MCF 10A (cell line): ENCODE data around the gene SUGP2. TPM values are rescaled to one million over a fixed set of nuclear protein-coding genes. Genes with fewer than 3 reads are reported as not detected.

Experiments
- BruUV-seq: library from RNA; stranded (reverse); fragments of 400-500 nt; replicated peaks from 2 replicates; lab custom pipeline; 2021; lab: Mats Ljungman, UMichigan
- CTCF ChIA-PET: fragments of 300-600 bp; sonication (Branson Sonifier 250); formaldehyde crosslinking; extraction: SDS; loops from one replicate; lab custom pipeline; 2021; ENCODE audit warnings: antibody characterized with exemption, inconsistent platforms; lab: Yijun Ruan, JAX
- POLR2A ChIA-PET: fragments of 300-600, 350-650 bp; sonication (Branson Sonifier 250); formaldehyde crosslinking; extraction: SDS; loops from one replicate; lab custom pipeline; 2020; ENCODE audit warnings: antibody characterized with exemption, inconsistent platforms; lab: Yijun Ruan, JAX
- DNase-seq: peaks from one replicate; pipeline ENCODE4 v3.0.0-alpha.2; 2018; ENCODE audit not compliant: unreplicated experiment
- H3K27ac Mint-ChIP-seq: one replicate; pipeline ENCODE4 v1.8.0; 2022; ENCODE audit warnings: mild to moderate bottlenecking, low read depth, mixed read lengths; ENCODE audit not compliant: unreplicated experiment
- H3K27me3 Mint-ChIP-seq: one replicate; pipeline ENCODE4 v1.8.0; 2022; ENCODE audit warnings: mixed read lengths; ENCODE audit not compliant: insufficient read depth, unreplicated experiment
- H3K36me3 Mint-ChIP-seq: one replicate; pipeline ENCODE4 v1.8.0; 2022; ENCODE audit warnings: mild to moderate bottlenecking, moderate library complexity, mixed read lengths; ENCODE audit not compliant: insufficient read depth, unreplicated experiment
- H3K4me1 Mint-ChIP-seq: one replicate; pipeline ENCODE4 v1.8.0; 2022; ENCODE audit warnings: mixed read lengths; ENCODE audit not compliant: insufficient read depth, unreplicated experiment
- H3K4me3 Mint-ChIP-seq: one replicate; pipeline ENCODE4 v1.8.0; 2022; ENCODE audit warnings: mild to moderate bottlenecking, moderate library complexity, mixed read lengths; ENCODE audit not compliant: unreplicated experiment
- H3K9me3 Mint-ChIP-seq: one replicate; pipeline ENCODE4 v1.8.0; 2022; ENCODE audit warnings: mixed read lengths; ENCODE audit not compliant: unreplicated experiment
- CTCF ChIP-seq: fragments of 200-600 bp; IDR thresholded peaks from one replicate; pipeline ENCODE4 v1.8.0; 2022; ENCODE audit warnings: antibody characterized with exemption, mild to moderate bottlenecking; ENCODE audit not compliant: unreplicated experiment
- intact Hi-C: fragments of 100-400 bp; cut with micrococcal nuclease; formaldehyde crosslinking; loops from 2 replicates; pipeline ENCODE4 v1.14.1; 2022
- total RNA-seq: library from RNA; stranded (reverse); gene quantifications from 2 replicates; pipeline ENCODE4 v1.2.3, GENCODE V29; 2022

SUGP2 gene
- total RNA-seq, 1 experiment from 2014 or later = 69.1 TPM

- POLR2A ChIA-PET = interaction anchor here (0.7 to 1.5 kb wide), 5 partner anchors 10 to 25 kb away, joined by 3 to 7 read pairs (median 3); partner anchors contain the start of gene SLC25A42
These were observed 17.4 kb upstream of the SUGP2 start for GRCh38 chr19:19050731-19051130.

GRCh38 chr19:19050104-19050503 lies 16.8 kb upstream of the SUGP2 start:
- CTCF ChIA-PET = no interaction called here
- H3K36me3 Mint-ChIP-seq = peaks cover 51% of the 10 kb centered on the region
- TF ChIP-seq CTCF = no peak

More at GRCh38 chr19:19050731-19051130, 17.4 kb upstream of the SUGP2 start:
- Mint-ChIP-seq H3K4me3 (no peak overlapping the region), H3K4me1 (peaks cover 9% of the 10 kb centered on the region), H3K36me3 (peaks cover 45% of the 10 kb centered on the region), H3K9me3 (no peaks in the 10 kb centered on the region), H3K27ac (no peak overlapping the region), H3K27me3 (no peaks in the 10 kb centered on the region)
- no peak for DNase-seq
- no TSS peak for BruUV-seq
- intact Hi-C loops = no loop called here
- no peak for TF ChIP-seq CTCF
- CTCF ChIA-PET = interaction anchor here (0.7 to 1.0 kb wide), 3 partner anchors 28 to 379 kb away, joined by 3 to 4 read pairs (median 3); no protein-coding TSS in a partner anchor

GRCh38 chr19:19049406-19049805 lies 16.1 kb upstream of the SUGP2 start:
- Mint-ChIP-seq H3K4me1 (peaks cover 9% of the 10 kb centered on the region), H3K9me3 (no peaks in the 10 kb centered on the region), H3K36me3 (peaks cover 56% of the 10 kb centered on the region), H3K4me3 (no peak overlapping the region), H3K27ac (no peak overlapping the region), H3K27me3 (no peaks in the 10 kb centered on the region)
- no peak for DNase-seq
- CTCF ChIA-PET = interaction anchor here (0.5 kb wide), 1 partner anchor 599 kb away, joined by 3 read pairs; no protein-coding TSS in a partner anchor
- intact Hi-C loops = no loop called here
- BruUV-seq = no TSS peak
- POLR2A ChIA-PET = interaction anchor here (1.5 kb wide), 1 partner anchor 14 kb away, joined by 4 read pairs; the partner anchor contains the start of gene SLC25A42
- TF ChIP-seq CTCF = no peak

More at GRCh38 chr19:19050104-19050503, 16.8 kb upstream of the SUGP2 start:
- Mint-ChIP-seq H3K4me1 (peaks cover 9% of the 10 kb centered on the region), H3K27ac (no peak overlapping the region), H3K9me3 (no peaks in the 10 kb centered on the region), H3K27me3 (no peaks in the 10 kb centered on the region), H3K4me3 (no peak overlapping the region)
- intact Hi-C loops = no loop called here
- POLR2A ChIA-PET = interaction anchor here (0.8 to 1.5 kb wide), 2 partner anchors 13 to 17 kb away, joined by 3 to 4 read pairs; partner anchors contain the start of gene SLC25A42
- DNase-seq = no peak
- BruUV-seq = no TSS peak

- BruUV-seq = no TSS peak
- no peak for TF ChIP-seq CTCF
- Mint-ChIP-seq H3K9me3 (no peaks in the 10 kb centered on the region), H3K4me3 (no peak overlapping the region), H3K27ac (no peak overlapping the region), H3K27me3 (no peaks in the 10 kb centered on the region), H3K4me1 (peaks cover 5% of the 10 kb centered on the region), H3K36me3 (peaks cover 47% of the 10 kb centered on the region)
- no peak for DNase-seq
- POLR2A ChIA-PET = no interaction called here
- CTCF ChIA-PET = interaction anchor here (1.1 kb wide), 1 partner anchor 95 kb away, joined by 3 read pairs; no protein-coding TSS in a partner anchor
- intact Hi-C loops = no loop called here
These were observed 10.6 kb upstream of the SUGP2 start for GRCh38 chr19:19043881-19044280.
